ENCODE results near the gene SUSD4. TPM values are rescaled to one million over a fixed set of nuclear protein-coding genes. Genes with fewer than 3 reads are reported as not detected.

SUSD4 gene
- total and polyA plus RNA-seq, 10 of the 15 experiments (the other 5 are each of a cell fraction or from before 2014, with no cell fraction given), result 0.13 to 1.1 (median 0.26) TPM; not detected in 3

- no peak for TF ChIP-seq ZNF687 (IDR thresholded peaks at IDR 0.05)
- no peak for TF ChIP-seq SPI1 (IDR thresholded peaks at IDR 0.05; ENCODE audit: borderline replicate concordance, insufficient read depth, low read depth, low read length)
- TF ChIP-seq KLF5 (IDR thresholded peaks at IDR 0.05; ENCODE audit: partially characterized antibody), result no peak
- no peak for TF ChIP-seq JUNB (IDR thresholded peaks at IDR 0.05)
- no peak for TF ChIP-seq USF2 (IDR thresholded peaks at IDR 0.05; ENCODE audit: borderline replicate concordance, low read depth, low read length)
Measured at GRCh38 chr1:223197923-223198627, 165.9 kb downstream of the SUSD4 start (continued).

Data from GM12878 (cell line).